Measurements from ENCODE around the gene DOCK2.
"Not testable (repeated sequence)": the region's sequence is repeated elsewhere in the genome, so short reads cannot be mapped to it uniquely, and the experiment has no call there.

DOCK2 gene

GRCh38 chr5:169798438-169798837 lies 161.4 kb downstream of the DOCK2 start:
- no peak for DNase-seq

GRCh38 chr5:169798906-169799660 lies 162.0 kb downstream of the DOCK2 start:
- no peak for DNase-seq

GRCh38 chr5:169801324-169801777 lies 164.3 kb downstream of the DOCK2 start:
- DNase-seq, result no peak

- DNase-seq, result no peak
Measured at GRCh38 chr5:169801781-169802180, 164.7 kb downstream of the DOCK2 start.

GRCh38 chr5:169803077-169803981 lies 166.3 kb downstream of the DOCK2 start:
- DNase-seq, result peak; percentile 94

- no peak for DNase-seq
Measured at GRCh38 chr5:169804861-169805260, 167.8 kb downstream of the DOCK2 start.

GRCh38 chr5:169805527-169805934 lies 168.5 kb downstream of the DOCK2 start:
- DNase-seq, result peak; percentile 9

- no peak for DNase-seq
Measured at GRCh38 chr5:169805937-169806700, 169.0 kb downstream of the DOCK2 start.

- no peak for DNase-seq
Measured at GRCh38 chr5:169808118-169808581, 171.1 kb downstream of the DOCK2 start.

GRCh38 chr5:169808880-169809279 lies 171.8 kb downstream of the DOCK2 start:
- DNase-seq, result not testable (repeated sequence)

GRCh38 chr5:169809281-169809680 lies 172.2 kb downstream of the DOCK2 start:
- DNase-seq, result no peak

- DNase-seq, result no peak
Measured at GRCh38 chr5:169810524-169810923, 173.4 kb downstream of the DOCK2 start.

GRCh38 chr5:169811023-169811422 lies 173.9 kb downstream of the DOCK2 start:
- no peak for DNase-seq

GRCh38 chr5:169811680-169812079 lies 174.6 kb downstream of the DOCK2 start:
- no peak for DNase-seq

GRCh38 chr5:169812786-169813185 lies 175.7 kb downstream of the DOCK2 start:
- DNase-seq, result no peak

- no peak for DNase-seq
Measured at GRCh38 chr5:169814045-169814444, 177.0 kb downstream of the DOCK2 start.

- no peak for DNase-seq
Measured at GRCh38 chr5:169814522-169814921, 177.4 kb downstream of the DOCK2 start.

- no peak for DNase-seq
Measured at GRCh38 chr5:169817031-169817430, 180.0 kb downstream of the DOCK2 start.

GRCh38 chr5:169826618-169827017 lies 189.5 kb downstream of the DOCK2 start:
- no peak for DNase-seq

GRCh38 chr5:169827769-169828168 lies 190.7 kb downstream of the DOCK2 start:
- DNase-seq, result no peak

GRCh38 chr5:169828385-169828784 lies 191.3 kb downstream of the DOCK2 start:
- no peak for DNase-seq

GRCh38 chr5:169831331-169831730 lies 194.3 kb downstream of the DOCK2 start:
- DNase-seq, result no peak

- DNase-seq, result no peak
Measured at GRCh38 chr5:169832304-169832703, 195.2 kb downstream of the DOCK2 start.

All from OCI-M1 (cell line).